ENCODE results near the gene SLC6A13.
A peak's percentile ranks its signal among the peaks of the same experiment; 100 is the strongest.

The SLC6A13 gene

DNA sequence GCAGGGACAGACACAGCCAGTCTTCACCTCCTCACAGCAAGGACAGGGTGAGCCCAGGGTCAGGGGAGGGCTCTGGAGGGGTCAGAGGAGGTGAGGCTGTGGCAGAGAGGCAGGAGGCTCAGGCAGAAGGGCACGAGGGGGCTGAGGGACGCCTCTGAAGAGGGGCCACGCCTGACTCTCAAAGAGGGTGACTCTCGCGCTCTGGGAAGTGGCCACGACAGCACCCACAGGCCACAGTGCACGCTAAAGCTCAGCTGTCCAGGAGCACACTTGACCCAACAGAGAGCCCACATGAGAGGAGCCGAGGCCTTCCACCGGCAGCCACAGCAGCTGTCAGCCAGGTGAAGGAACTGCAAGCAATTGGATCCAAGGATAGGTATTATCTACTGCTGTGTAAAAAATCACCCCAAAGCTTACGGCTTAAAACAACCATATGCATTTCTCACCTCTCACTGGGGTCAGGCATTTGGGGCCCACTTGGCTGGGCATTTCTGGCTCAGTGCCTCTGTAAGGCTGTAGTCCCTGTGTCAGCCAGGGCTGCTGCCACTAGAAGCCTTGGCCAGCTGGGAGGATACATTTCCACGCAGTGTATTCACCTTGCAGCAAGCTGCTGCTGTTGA lies 76.5 kb downstream of the SLC6A13 start:
- Histone ChIP-seq H3K36me3 (no peaks in the 10 kb centered on the region), H3K4me3 (no peak overlapping the region), H3K4me2 (no peak overlapping the region), H3K4me1 (0 out of 2 replicates have a peak, but pooled peaks cover 8% of the 10 kb centered on the region), H3K9me3 (peaks cover 10% of the 10 kb centered on the region; the same call in 1 of the 2 replicates), H3K9ac (no peak overlapping the region), H3K27me3 (no peaks in the 10 kb centered on the region), H4K20me1 (no peaks in the 10 kb centered on the region), H3K27ac (no peak overlapping the region)
- no peak for TF ChIP-seq Cebpa-rat (IDR thresholded peaks at IDR 0.05)

DNA sequence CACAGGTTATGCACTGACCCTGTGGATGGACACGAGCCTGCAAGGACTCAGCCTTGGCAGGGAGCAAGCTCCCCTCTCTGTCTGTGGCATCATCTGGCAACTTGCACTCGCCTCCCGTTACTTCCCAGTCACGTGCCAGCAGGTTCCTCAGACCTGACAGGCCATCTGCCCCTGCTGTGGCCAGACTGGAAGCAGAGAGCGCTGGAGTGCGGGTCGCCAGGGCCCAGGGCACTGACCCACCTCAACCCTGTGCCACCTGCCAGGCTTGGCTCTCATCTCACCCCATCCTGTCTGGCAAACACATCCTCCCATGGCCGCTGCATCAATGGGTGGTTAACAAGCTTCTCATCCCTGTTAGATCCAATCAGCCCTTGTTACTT lies 77.1 kb downstream of the SLC6A13 start:
- H4K20me1 ChIP-seq, result no peaks in the 10 kb centered on the region
- no peak overlapping the region for H3K4me3 ChIP-seq
- no peak overlapping the region for H3K27ac ChIP-seq
- no peak for TF ChIP-seq Cebpa-rat (IDR thresholded peaks at IDR 0.05)
- no peaks in the 10 kb centered on the region for H3K27me3 ChIP-seq
- H3K4me1 ChIP-seq, result peaks cover 13% of the 10 kb centered on the region
- no peaks in the 10 kb centered on the region for H3K36me3 ChIP-seq
- H3K9me3 ChIP-seq, result peaks cover 10% of the 10 kb centered on the region; the same call in 1 of the 2 replicates
- no peak overlapping the region for H3K4me2 ChIP-seq
- H3K9ac ChIP-seq, result no peak overlapping the region

DNA sequence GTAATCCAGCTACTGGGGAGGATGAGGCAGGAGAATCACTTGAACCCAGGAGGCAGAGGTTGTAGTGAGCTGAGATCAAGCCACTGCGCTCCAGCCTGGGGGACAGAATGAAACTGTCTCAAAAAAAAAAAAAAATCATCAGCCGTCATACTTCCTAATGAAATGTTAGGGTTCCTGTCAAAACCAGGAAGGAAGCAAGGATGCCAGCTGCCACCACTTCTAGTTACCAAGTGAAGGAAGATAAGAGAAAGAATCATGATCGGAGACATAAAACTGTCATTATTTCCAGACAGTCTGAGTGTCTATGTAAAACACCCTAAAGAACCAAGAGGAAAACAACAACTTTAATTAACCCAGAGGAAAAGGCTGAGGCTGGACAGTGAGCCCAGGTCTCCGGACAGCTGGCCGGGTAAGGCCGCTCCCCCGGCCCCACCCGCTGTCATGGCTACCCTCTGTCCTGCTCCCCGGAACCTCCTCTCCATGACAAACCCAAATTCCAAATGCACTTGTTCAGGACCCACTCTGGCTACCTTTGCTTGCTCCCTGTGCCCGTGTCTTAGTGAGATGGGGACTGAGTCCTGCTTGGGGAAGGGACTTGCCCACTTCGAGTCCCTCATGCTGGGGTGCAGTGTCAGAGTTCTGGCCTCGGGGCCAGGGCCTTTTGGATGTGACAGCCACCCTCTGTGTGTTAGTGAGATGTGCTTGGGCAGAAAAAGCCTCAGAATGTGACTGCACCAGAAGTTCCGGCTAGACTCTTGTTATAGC lies 77.6 kb downstream of the SLC6A13 start:
- H3K4me2 ChIP-seq, result no peak overlapping the region
- H3K9me3 ChIP-seq, result peaks cover 10% of the 10 kb centered on the region; the same call in 1 of the 2 replicates
- no peak overlapping the region for H3K4me3 ChIP-seq
- H3K27ac ChIP-seq, result no peak overlapping the region
- H3K27me3 ChIP-seq, result no peaks in the 10 kb centered on the region
- no peak overlapping the region for H3K9ac ChIP-seq
- peaks cover 16% of the 10 kb centered on the region for H3K4me1 ChIP-seq
- no peak for TF ChIP-seq Cebpa-rat (IDR thresholded peaks at IDR 0.05)
- no peaks in the 10 kb centered on the region for H3K36me3 ChIP-seq
- H4K20me1 ChIP-seq, result no peaks in the 10 kb centered on the region

DNA sequence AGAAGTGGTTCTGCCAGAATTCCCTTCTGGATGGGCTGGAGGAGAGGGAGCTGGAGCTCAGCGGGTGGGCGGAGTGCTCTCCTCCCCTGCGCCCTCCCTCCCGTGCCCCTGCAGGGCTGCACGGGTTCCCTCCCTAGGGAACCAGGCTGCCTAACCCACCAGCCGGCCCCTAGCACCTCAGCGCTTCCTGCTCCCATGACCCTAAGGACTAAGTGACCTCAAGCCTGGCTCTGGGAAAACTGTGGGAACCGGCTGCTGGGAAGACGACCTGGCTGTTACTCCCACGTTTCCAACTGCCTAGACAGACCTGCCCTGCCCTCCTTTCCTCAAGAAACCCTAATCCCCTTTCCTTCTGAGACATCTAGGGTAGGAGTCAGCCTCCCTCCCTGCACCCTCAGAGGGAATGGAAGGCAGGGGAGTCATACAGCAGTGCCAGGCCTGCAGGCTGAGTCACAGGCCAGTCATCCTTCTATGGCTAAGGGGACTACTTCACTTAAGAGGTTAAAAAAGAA lies 80.2 kb downstream of the SLC6A13 start:
- H3K4me3 ChIP-seq, result no peak overlapping the region
- H3K36me3 ChIP-seq, result no peaks in the 10 kb centered on the region
- H3K27ac ChIP-seq, result no peak overlapping the region
- H3K4me1 ChIP-seq, result peaks cover 16% of the 10 kb centered on the region
- H3K4me2 ChIP-seq, result no peak overlapping the region
- no peaks in the 10 kb centered on the region for H4K20me1 ChIP-seq
- H3K27me3 ChIP-seq, result no peaks in the 10 kb centered on the region
- no peaks in the 10 kb centered on the region for H3K9me3 ChIP-seq
- no peak overlapping the region for H3K9ac ChIP-seq
- no peak for TF ChIP-seq Cebpa-rat (IDR thresholded peaks at IDR 0.05)

DNA sequence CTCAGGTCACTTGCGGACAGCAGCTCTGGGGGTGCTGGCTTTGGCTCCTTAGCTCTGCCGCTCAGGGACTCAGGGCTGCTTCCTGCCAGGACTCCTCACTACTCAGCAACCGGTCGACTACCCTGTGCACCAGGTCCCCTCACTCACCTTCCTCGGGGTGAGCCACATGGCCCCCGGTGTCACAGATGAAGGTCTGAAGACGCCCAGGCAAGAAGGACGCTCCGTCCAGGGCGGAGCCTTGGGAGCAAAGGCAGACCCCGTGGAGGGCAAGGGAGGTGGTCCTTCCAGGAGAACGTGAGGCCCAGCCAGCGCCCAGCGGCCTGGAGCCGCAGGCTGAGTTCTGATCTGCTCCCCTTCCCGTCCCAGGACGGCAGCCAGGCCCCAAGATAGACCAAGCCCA lies 80.7 kb downstream of the SLC6A13 start:
- peaks cover 18% of the 10 kb centered on the region for H3K4me1 ChIP-seq
- H3K9ac ChIP-seq, result no peak overlapping the region
- no peaks in the 10 kb centered on the region for H3K36me3 ChIP-seq
- no peak overlapping the region for H3K27ac ChIP-seq
- TF ChIP-seq Cebpa-rat (IDR thresholded peaks at IDR 0.05), result no peak
- H3K9me3 ChIP-seq, result no peaks in the 10 kb centered on the region
- no peak overlapping the region for H3K4me2 ChIP-seq
- no peaks in the 10 kb centered on the region for H4K20me1 ChIP-seq
- no peaks in the 10 kb centered on the region for H3K27me3 ChIP-seq
- no peak overlapping the region for H3K4me3 ChIP-seq

DNA sequence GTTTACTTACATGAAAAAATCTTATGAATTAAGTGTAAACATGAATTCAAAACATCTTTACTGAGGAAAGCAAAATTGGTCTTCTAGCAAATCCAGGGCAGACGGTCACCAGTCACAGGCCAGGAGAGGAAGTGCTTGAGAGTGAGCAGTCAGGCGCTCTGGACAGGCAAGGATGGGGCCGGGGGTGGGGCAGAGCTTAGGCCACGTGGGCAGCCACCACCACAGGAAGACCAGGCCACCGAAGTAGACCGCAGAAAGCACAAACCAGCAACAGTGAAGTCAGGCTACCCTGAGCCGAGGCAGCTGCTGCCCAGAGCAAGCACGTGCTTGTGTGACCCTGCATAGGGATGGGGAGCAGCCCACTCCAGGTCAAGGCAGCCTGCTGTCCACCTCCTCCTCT lies 82.2 kb downstream of the SLC6A13 start:
- no peaks in the 10 kb centered on the region for H4K20me1 ChIP-seq
- H3K27ac ChIP-seq, result no peak overlapping the region
- peaks cover 33% of the 10 kb centered on the region for H3K4me1 ChIP-seq
- H3K4me2 ChIP-seq, result peak overlapping the region; percentile 22; the same call in 1 of the 2 replicates
- H3K9ac ChIP-seq, result no peak overlapping the region
- no peak for TF ChIP-seq Cebpa-rat (IDR thresholded peaks at IDR 0.05)
- no peak overlapping the region for H3K4me3 ChIP-seq
- H3K27me3 ChIP-seq, result no peaks in the 10 kb centered on the region
- no peaks in the 10 kb centered on the region for H3K36me3 ChIP-seq
- no peaks in the 10 kb centered on the region for H3K9me3 ChIP-seq

DNA sequence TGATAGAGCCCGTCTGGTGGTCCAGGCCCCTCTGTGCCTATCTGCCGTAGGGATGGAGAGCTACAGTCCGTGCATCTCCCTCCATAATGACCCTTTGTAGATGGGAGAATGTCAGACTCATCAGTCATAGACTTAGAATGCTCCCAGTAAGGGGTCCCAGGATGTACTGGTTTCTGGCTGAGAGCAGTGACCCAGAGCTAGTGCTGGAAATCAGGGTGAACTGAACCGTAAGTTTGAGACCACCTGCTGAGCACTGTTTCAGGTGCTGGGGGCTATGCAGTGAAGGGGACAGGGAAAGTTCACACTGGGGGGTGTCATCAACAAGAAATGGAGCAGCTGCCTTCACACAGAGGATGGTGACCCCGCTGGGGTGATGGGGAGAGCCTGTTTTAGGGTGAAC lies 82.8 kb downstream of the SLC6A13 start:
- Histone ChIP-seq H3K27me3 (no peaks in the 10 kb centered on the region), H3K27ac (no peak overlapping the region)

DNA sequence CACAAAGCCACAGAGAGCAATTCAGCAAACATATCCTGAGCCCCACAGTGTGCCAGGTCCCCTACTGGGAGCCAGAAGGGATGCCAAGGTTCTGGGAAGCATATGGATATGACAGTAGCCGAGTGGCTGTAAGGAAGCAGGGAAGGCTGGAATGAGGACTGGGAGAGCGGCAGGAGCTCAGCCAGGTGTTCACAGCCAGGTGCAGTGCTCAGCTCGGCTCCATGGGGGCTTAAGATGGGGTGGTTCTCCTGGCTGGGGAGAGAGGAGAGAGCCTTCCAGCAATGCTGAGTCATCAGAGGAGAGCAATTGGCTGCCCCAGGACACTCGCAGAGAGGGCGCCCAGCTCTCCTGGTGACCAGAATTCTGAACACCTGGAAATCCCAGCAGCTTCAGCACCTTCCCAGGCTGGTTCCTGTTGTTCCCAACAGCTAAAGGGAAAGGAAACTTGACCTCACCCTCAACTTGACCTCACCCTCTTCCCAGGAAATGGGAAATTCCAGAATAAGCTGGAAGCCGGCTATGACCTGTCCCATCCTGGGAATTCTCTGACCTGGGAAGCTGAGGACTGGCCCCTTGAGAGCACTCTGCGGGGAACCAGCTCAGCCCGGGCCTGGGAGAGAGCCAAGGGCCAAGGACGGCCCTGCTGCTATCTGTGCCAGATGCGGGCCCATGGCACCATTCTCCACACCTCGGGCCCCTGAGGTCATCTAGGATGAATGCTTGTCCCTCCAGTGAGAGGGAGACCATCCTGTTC lies 83.3 kb downstream of the SLC6A13 start:
- Histone ChIP-seq H3K27me3 (no peaks in the 10 kb centered on the region), H3K4me2 (no peak overlapping the region), H4K20me1 (no peaks in the 10 kb centered on the region), H3K4me3 (no peak overlapping the region), H3K4me1 (peaks cover 35% of the 10 kb centered on the region), H3K36me3 (no peaks in the 10 kb centered on the region), H3K9me3 (no peaks in the 10 kb centered on the region), H3K27ac (no peak overlapping the region), H3K9ac (no peak overlapping the region)
- no peak for TF ChIP-seq Cebpa-rat (IDR thresholded peaks at IDR 0.05)

More for the DNA sequence above, 82.8 kb downstream of the SLC6A13 start:
- H3K9ac ChIP-seq, result no peak overlapping the region
- no peak for TF ChIP-seq Cebpa-rat (IDR thresholded peaks at IDR 0.05)
- H3K4me2 ChIP-seq, result no peak overlapping the region
- peaks cover 35% of the 10 kb centered on the region for H3K4me1 ChIP-seq
- H3K36me3 ChIP-seq, result no peaks in the 10 kb centered on the region
- no peaks in the 10 kb centered on the region for H3K9me3 ChIP-seq
- no peaks in the 10 kb centered on the region for H4K20me1 ChIP-seq
- H3K4me3 ChIP-seq, result no peak overlapping the region

DNA sequence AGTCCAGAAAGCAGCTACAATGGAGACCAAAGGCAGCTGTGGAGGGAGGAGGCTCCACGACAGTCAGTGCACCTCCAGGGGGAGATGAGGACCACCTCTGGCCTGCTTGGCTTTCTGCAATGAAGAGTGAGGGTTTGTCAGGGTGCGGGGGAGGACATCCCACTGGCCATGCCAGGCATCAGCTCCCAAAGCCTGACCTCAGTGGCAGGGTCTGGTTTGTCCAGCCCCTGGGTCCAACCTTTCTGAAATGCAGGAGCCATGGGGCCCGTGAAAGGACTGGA lies 83.9 kb downstream of the SLC6A13 start:
- no peaks in the 10 kb centered on the region for H4K20me1 ChIP-seq
- no peak for TF ChIP-seq Cebpa-rat (IDR thresholded peaks at IDR 0.05)
- no peak overlapping the region for H3K9ac ChIP-seq
- H3K27me3 ChIP-seq, result no peaks in the 10 kb centered on the region
- H3K27ac ChIP-seq, result no peak overlapping the region
- H3K4me1 ChIP-seq, result peaks cover 41% of the 10 kb centered on the region
- no peak overlapping the region for H3K4me3 ChIP-seq
- no peak overlapping the region for H3K4me2 ChIP-seq
- no peaks in the 10 kb centered on the region for H3K36me3 ChIP-seq
- no peaks in the 10 kb centered on the region for H3K9me3 ChIP-seq
